ENCODE measurements around the gene PLCH1. TPM values are rescaled to one million over a fixed set of nuclear protein-coding genes. Genes with fewer than 3 reads are reported as not detected.

Gene PLCH1
- total RNA-seq, 4 donors from 2014 or later, result 0.19 to 2.1 (median 0.28) TPM

DNA sequence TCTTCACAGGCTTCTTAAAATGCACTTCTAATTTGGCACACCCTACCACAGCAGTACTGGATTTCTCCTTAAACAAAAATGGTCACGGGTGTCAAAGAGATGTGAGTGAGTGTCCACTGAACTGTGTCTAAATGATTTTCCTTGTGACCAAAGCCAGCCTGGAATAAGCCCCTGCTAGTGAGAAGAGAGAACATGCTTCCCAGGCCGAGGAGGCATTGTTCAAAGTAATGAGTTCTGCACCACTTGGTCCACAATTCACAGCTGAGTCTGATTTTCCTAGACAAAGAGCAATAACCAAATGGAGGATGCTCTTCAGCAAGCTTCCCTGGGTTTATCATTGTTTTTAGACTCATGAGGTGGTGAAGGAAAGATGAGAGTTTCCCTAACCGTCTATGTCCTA, 3.8 kb downstream of the PLCH1 start:
- Histone ChIP-seq H3K36me3 (no peaks in the 10 kb centered on the region), H3K27ac (no peak overlapping the region), H3K9me3 (no peaks in the 10 kb centered on the region), H3K4me1 (peaks cover 5 to 31% (median 19%) of the 10 kb centered on the region in 3 donors), H3K27me3 (peaks cover 0 to 40% (median 2%) of the 10 kb centered on the region in 4 donors), H3K4me3 (no peak overlapping the region)
- no peak for DNase-seq
- no peak for TF ChIP-seq POLR2A (IDR thresholded peaks at IDR 0.05)
- TF ChIP-seq, protein P1, sequence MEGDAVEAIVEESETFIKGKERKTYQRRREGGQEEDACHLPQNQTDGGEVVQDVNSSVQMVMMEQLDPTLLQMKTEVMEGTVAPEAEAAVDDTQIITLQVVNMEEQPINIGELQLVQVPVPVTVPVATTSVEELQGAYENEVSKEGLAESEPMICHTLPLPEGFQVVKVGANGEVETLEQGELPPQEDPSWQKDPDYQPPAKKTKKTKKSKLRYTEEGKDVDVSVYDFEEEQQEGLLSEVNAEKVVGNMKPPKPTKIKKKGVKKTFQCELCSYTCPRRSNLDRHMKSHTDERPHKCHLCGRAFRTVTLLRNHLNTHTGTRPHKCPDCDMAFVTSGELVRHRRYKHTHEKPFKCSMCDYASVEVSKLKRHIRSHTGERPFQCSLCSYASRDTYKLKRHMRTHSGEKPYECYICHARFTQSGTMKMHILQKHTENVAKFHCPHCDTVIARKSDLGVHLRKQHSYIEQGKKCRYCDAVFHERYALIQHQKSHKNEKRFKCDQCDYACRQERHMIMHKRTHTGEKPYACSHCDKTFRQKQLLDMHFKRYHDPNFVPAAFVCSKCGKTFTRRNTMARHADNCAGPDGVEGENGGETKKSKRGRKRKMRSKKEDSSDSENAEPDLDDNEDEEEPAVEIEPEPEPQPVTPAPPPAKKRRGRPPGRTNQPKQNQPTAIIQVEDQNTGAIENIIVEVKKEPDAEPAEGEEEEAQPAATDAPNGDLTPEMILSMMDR (IDR thresholded peaks at IDR 0.05), result no peak
- intact Hi-C loops (cut with DNase I), result no loop called here
- WGBS, 2 donors, result 82 to 86% methylated on average over 3 of the region's 3 CpGs

DNA sequence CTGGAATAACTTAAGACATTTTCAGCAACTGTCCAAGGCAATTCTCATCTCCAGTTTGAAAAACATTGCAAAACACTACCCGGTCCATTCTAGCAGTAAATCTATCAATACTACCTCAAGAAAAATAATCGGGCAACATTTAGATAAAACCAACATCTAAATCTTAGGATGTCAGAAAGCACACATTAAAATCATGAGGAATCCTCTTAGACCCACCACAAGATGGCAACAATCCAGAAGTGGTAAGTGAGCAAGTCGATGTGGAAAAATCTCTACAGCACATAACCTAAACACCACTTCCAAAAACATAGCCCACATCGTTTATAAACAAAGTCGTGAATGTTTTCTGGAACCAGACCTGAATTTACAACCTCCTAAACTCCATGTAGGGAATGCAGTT, 5.7 kb downstream of the PLCH1 start:
- Histone ChIP-seq H3K4me1 (peaks cover 0 to 12% (median 4%) of the 10 kb centered on the region in 3 donors), H3K4me3 (no peak overlapping the region), H3K27me3 (peaks cover 0 to 33% (median 2%) of the 10 kb centered on the region in 4 donors), H3K9me3 (no peaks in the 10 kb centered on the region), H3K27ac (no peak overlapping the region), H3K36me3 (no peaks in the 10 kb centered on the region)
- intact Hi-C loops (cut with DNase I), result no loop called here
- 57 to 63% methylated on average over 5 of the region's 5 CpGs for WGBS, 2 donors
- TF ChIP-seq, protein P1 (IDR thresholded peaks at IDR 0.05), result no peak
- TF ChIP-seq POLR2A (IDR thresholded peaks at IDR 0.05), result no peak
- DNase-seq, result no peak

DNA sequence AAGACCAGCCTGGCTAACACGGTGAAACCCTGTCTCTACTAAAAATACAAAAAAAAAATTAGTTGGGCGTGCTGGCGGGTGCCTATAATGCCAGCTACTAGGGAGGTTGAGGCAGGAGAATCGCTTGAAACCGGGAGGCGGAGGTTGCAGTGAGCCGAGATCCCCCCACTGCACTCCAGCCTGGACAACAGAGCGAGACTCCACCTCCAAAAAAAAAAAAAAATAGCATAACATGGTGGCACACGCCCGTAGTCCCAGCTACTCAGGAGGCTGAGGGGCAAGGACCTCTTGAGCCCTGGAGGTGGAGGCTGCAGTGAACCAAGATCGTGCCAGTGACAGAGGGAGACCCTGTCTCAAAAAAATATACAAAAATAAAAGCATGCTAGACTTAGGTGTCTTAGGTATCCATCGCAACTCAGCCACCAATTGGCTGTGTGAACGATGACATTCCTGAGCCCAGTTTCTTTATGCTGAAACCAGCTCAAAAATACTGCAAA, 6.2 kb downstream of the PLCH1 start:
- DNase-seq, result no peak
- Histone ChIP-seq H3K4me1 (peaks cover 0 to 6% (median 4%) of the 10 kb centered on the region in 3 donors), H3K36me3 (no peaks in the 10 kb centered on the region), H3K27ac (no peak overlapping the region), H3K9me3 (no peaks in the 10 kb centered on the region), H3K27me3 (peaks cover 0 to 28% (median 2%) of the 10 kb centered on the region in 4 donors), H3K4me3 (no peak overlapping the region)
- 88 to 89% methylated on average over 8 of the region's 13 CpGs for whole genome bisulfite sequencing, 2 donors
- TF ChIP-seq POLR2A (IDR thresholded peaks at IDR 0.05), result no peak
- TF ChIP-seq, protein P1 (IDR thresholded peaks at IDR 0.05), result no peak
- intact Hi-C loops (cut with DNase I), result no loop called here

DNA sequence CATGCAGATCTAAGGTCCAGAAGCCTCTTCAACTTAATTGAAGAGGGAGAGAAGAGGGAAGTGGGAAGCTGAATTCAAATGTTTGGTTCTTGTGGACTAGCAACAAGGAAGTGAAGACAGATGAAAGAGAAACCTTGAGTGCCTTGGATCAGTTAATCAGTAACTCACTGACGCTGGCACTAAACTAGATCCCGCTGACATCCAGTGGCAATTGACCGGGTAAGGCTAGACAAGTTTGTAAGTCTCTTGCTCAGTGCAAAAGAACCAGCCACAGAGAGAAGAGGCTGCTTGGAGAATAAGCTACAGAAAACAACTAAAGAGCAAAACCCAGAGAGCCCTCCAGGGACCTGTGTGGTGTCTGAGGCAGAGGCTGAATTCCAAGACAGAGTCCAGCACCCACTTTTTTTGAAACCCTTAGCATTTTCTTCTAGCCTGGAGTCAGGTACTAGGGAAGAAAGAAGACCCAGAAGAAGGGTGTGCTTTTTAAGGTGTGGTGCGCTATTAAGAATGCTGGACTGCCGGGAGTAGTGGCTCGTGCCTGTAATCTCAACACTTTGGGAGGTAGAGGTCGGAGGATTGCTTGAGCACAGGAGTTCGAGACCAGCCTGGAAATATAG, 6.9 kb downstream of the PLCH1 start:
- WGBS, 2 donors, result 49 to 61% methylated on average over 8 of the region's 8 CpGs
- H3K4me3 ChIP-seq, result no peak overlapping the region
- intact Hi-C loops (cut with DNase I), result no loop called here

GRCh38 chr3:155736381-155736780, 8.5 kb downstream of the PLCH1 start:
- intact Hi-C loops (cut with DNase I), result no loop called here
- DNase-seq, result no peak
- no peaks in the 10 kb centered on the region for H3K9me3 ChIP-seq
- WGBS, 2 donors, result 66 to 71% methylated on average over 4 of the region's 4 CpGs
- H3K27me3 ChIP-seq, result peaks cover 0 to 9% (median 0%) of the 10 kb centered on the region in 4 donors
- H3K27ac ChIP-seq, result no peak overlapping the region
- TF ChIP-seq POLR2A (IDR thresholded peaks at IDR 0.05), result no peak
- TF ChIP-seq, protein P1 (IDR thresholded peaks at IDR 0.05), result no peak
- no peaks in the 10 kb centered on the region for H3K36me3 ChIP-seq
- no peaks in the 10 kb centered on the region for H3K4me1 ChIP-seq
- no peak overlapping the region for H3K4me3 ChIP-seq

More for the DNA sequence above, 6.9 kb downstream of the PLCH1 start:
- H3K27ac ChIP-seq, result no peak overlapping the region
- H3K27me3 ChIP-seq, result peaks cover 0 to 21% (median 0%) of the 10 kb centered on the region in 4 donors
- H3K36me3 ChIP-seq, result no peaks in the 10 kb centered on the region
- DNase-seq, result no peak
- H3K9me3 ChIP-seq, result no peaks in the 10 kb centered on the region
- no peaks in the 10 kb centered on the region for H3K4me1 ChIP-seq
- TF ChIP-seq, protein P1 (IDR thresholded peaks at IDR 0.05), result no peak
- no peak for TF ChIP-seq POLR2A (IDR thresholded peaks at IDR 0.05)
